CD4-positive, CD25-positive, alpha-beta regulatory T cell (primary cell): Measurements from ENCODE around the gene ATP8B1. TPM values are rescaled to one million over a fixed set of nuclear protein-coding genes. Genes with fewer than 3 reads are reported as not detected.

Experiments used
- ATAC-seq, 2 donors: fragments of 150-1000 bp; cut with Tn5 transposase; one replicate each; pipeline ENCODE4 v1.10.0; 2021; ENCODE audit warnings: low read depth in 2 of 2, moderate number of reproducible peaks in 2 of 2, moderate library complexity in 1 of 2
- DNase-seq, 3 donors: peaks; one replicate each; pipeline versions ENCODE4 v3.0.0 to v3.0.0-alpha.2; 2012 to 2022; ENCODE audit warnings: mixed read lengths in 1 of 3
- H3K27ac ChIP-seq: one replicate; pipeline ENCODE4 v1.7.0; 2013; ENCODE audit warnings: mild to moderate bottlenecking, low read length; ENCODE audit not compliant: insufficient read depth, poor library complexity, severe bottlenecking
- H3K27me3 ChIP-seq: one replicate; pipeline ENCODE4 v1.7.0; 2013; ENCODE audit warnings: low read length; ENCODE audit not compliant: control insufficient read depth, insufficient read depth
- H3K36me3 ChIP-seq: one replicate; pipeline ENCODE4 v1.7.0; 2013; ENCODE audit warnings: mild to moderate bottlenecking, low read length, moderate library complexity; ENCODE audit not compliant: control insufficient read depth, insufficient read depth
- H3K4me1 ChIP-seq: 2 replicates; pipeline ENCODE4 v1.7.0; 2013; ENCODE audit warnings: mild to moderate bottlenecking, low read length; ENCODE audit not compliant: insufficient read depth, control insufficient read depth, poor library complexity, severe bottlenecking
- H3K4me3 ChIP-seq: one replicate; pipeline ENCODE4 v1.7.0; 2013; ENCODE audit warnings: low read depth, mild to moderate bottlenecking, low read length, moderate library complexity
- H3K9me3 ChIP-seq, 2 experiments: 1 replicate in 1 of 2; 2 replicates in 1 of 2; pipeline ENCODE4 v1.7.0; 2013; ENCODE audit warnings: low read length in 2 of 2, mild to moderate bottlenecking in 1 of 2, moderate library complexity in 1 of 2; ENCODE audit not compliant: control insufficient read depth in 2 of 2
- H3K27ac Mint-ChIP-seq, 3 donors: one replicate each; pipeline ENCODE4 v1.8.0; 2020 to 2022; ENCODE audit warnings: mild to moderate bottlenecking in 3 of 3, mixed read lengths in 3 of 3, moderate library complexity in 2 of 3
- H3K27me3 Mint-ChIP-seq: one replicate; pipeline ENCODE4 v1.8.0; 2022; ENCODE audit warnings: mild to moderate bottlenecking, mixed read lengths
- H3K36me3 Mint-ChIP-seq: one replicate; pipeline ENCODE4 v1.8.0; 2020; ENCODE audit warnings: mixed read lengths
- H3K4me1 Mint-ChIP-seq, 4 donors: one replicate each; pipeline ENCODE4 v1.8.0; 2020 to 2022; ENCODE audit warnings: mixed read lengths in 4 of 4, mild to moderate bottlenecking in 1 of 4
- H3K4me3 Mint-ChIP-seq, 4 donors: one replicate each; pipeline ENCODE4 v1.8.0; 2020 to 2022; ENCODE audit warnings: mild to moderate bottlenecking in 4 of 4, mixed read lengths in 4 of 4, moderate library complexity in 3 of 4
- H3K9me3 Mint-ChIP-seq, 7 donors: one replicate each; pipeline ENCODE4 v1.8.0; 2020 to 2022; ENCODE audit warnings: mixed read lengths in 7 of 7, mild to moderate bottlenecking in 3 of 7, moderate library complexity in 2 of 7
- polyA plus RNA-seq, 4 donors: library from polyadenylated mRNA; unstranded; fragments of 300-500 nt; fragmentation: Illumina TruSeq; gene quantifications; one replicate each; pipeline ENCODE4 v1.2.3, GENCODE V29; 2021
- total RNA-seq: library from RNA; stranded (reverse); gene quantifications from one replicate; pipeline ENCODE4 v1.2.3, GENCODE V29; 2022

The ATP8B1 gene
- total and polyA plus RNA-seq, 5 donors from 2014 or later, result 0.20 TPM; not detected in 4

- ATAC-seq, result no peak
- H3K4me3 ChIP-seq, result no peak overlapping the region
- Mint-ChIP-seq H3K27ac (no peak overlapping the region), H3K9me3 (no peaks in the 10 kb centered on the region), H3K27me3 (peaks cover 7% of the 10 kb centered on the region), H3K4me3 (peak overlapping the region in 3 of 4 donors; percentile 22 to 73 (median 57)), H3K36me3 (peaks cover 14% of the 10 kb centered on the region), H3K4me1 (peaks cover 5 to 58% (median 22%) of the 10 kb centered on the region in 4 donors)
- H3K4me1 ChIP-seq, result peaks cover 24% of the 10 kb centered on the region
- no peak for DNase-seq
- H3K27ac ChIP-seq, result no peak overlapping the region
- H3K9me3 ChIP-seq, result no peaks in the 10 kb centered on the region
- H3K36me3 ChIP-seq, result peaks cover 25% of the 10 kb centered on the region
- no peaks in the 10 kb centered on the region for H3K27me3 ChIP-seq
Observed at GRCh38 chr18:57618910-57619309, 184.2 kb downstream of the ATP8B1 start.

- Mint-ChIP-seq H3K4me1 (no peaks in the 10 kb centered on the region), H3K4me3 (peak overlapping the region in 1 of 4 donors; percentile 27), H3K27ac (no peak overlapping the region), H3K9me3 (no peaks in the 10 kb centered on the region), H3K27me3 (no peaks in the 10 kb centered on the region), H3K36me3 (peaks cover 56% of the 10 kb centered on the region)
- Histone ChIP-seq H3K4me3 (no peak overlapping the region), H3K4me1 (no peaks in the 10 kb centered on the region), H3K27ac (no peak overlapping the region), H3K27me3 (no peaks in the 10 kb centered on the region), H3K36me3 (peaks cover 85% of the 10 kb centered on the region), H3K9me3 (no peaks in the 10 kb centered on the region)
- no peak for ATAC-seq
- no peak for DNase-seq
Observed at GRCh38 chr18:57603871-57604270, 199.2 kb downstream of the ATP8B1 start.

Other genes with a start within 250 kb of the ATP8B1 start
- 11.2 TPM for gene FECH, start 216.6 kb downstream of the ATP8B1 start, total RNA-seq
- 10 to 100 TPM; 13.1 to 20.2 (median 16.4) TPM for gene FECH, start 216.6 kb downstream of the ATP8B1 start, polyA plus RNA-seq
- 84.7 TPM for gene NARS1, start 181.5 kb downstream of the ATP8B1 start, total RNA-seq
- gene NARS1, start 181.5 kb downstream of the ATP8B1 start, polyA plus RNA-seq, result 10 to 100 TPM; 37.7 to 59.9 (median 48.9) TPM
- 19.6 TPM for gene NEDD4L, start 240.9 kb upstream of the ATP8B1 start, total RNA-seq
- 1 to 10 TPM; 4.4 to 8.9 (median 6.2) TPM for gene NEDD4L, start 240.9 kb upstream of the ATP8B1 start, polyA plus RNA-seq